Fibroblast of lung (primary cell): ENCODE results near the gene CLPTM1L. TPM values are rescaled to one million over a fixed set of nuclear protein-coding genes. Genes with fewer than 3 reads are reported as not detected.

Experiments
- DNase-seq, 2 donors: peaks; one replicate each; pipeline versions ENCODE4 v3.0.0 to v3.0.0-alpha.2; 2010; ENCODE audit warnings: low read depth in 2 of 2
- H2AFZ ChIP-seq: 2 replicates; pipeline ENCODE4 v1.5.1; 2012; ENCODE audit warnings: low read length, control low read depth, inconsistent platforms
- H3K27ac ChIP-seq: 2 replicates; pipeline ENCODE4 v1.5.1; 2011; ENCODE audit warnings: low read length, control low read depth; ENCODE audit not compliant: insufficient read depth
- H3K27me3 ChIP-seq: 2 replicates; pipeline ENCODE4 v1.5.1; 2011; ENCODE audit warnings: mild to moderate bottlenecking, low read length; ENCODE audit not compliant: control insufficient read depth, insufficient read depth
- H3K36me3 ChIP-seq: 2 replicates; pipeline ENCODE4 v1.5.1; 2011; ENCODE audit warnings: low read length; ENCODE audit not compliant: control insufficient read depth, insufficient read depth
- H3K4me1 ChIP-seq: 2 replicates; pipeline ENCODE4 v1.5.1; 2011; ENCODE audit warnings: low read length; ENCODE audit not compliant: control insufficient read depth, insufficient read depth; ENCODE audit errors: extremely low read depth
- H3K4me2 ChIP-seq: 2 replicates; pipeline ENCODE4 v1.5.1; 2011; ENCODE audit warnings: low read length, control low read depth; ENCODE audit not compliant: insufficient read depth; ENCODE audit errors: extremely low read depth
- H3K4me3 ChIP-seq, 4 experiments: fragments of 200-600 bp in 1 of 4; sonication (generic) in 1 of 4; replicated peaks in 1 of 4; 2 replicates each; pipeline ENCODE4 v1.5.1; 2011 to 2016; ENCODE audit warnings: low read length in 4 of 4, low read depth in 3 of 4, mild to moderate bottlenecking in 3 of 4, control low read depth in 2 of 4, inconsistent platforms in 1 of 4, mixed read lengths in 1 of 4; ENCODE audit not compliant: insufficient read depth in 1 of 4; ENCODE audit errors: control extremely low read depth in 1 of 4
- H3K79me2 ChIP-seq: 2 replicates; pipeline ENCODE4 v1.5.1; 2012; ENCODE audit warnings: mild to moderate bottlenecking, low read length, inconsistent platforms; ENCODE audit not compliant: control insufficient read depth, insufficient read depth
- H3K9ac ChIP-seq: 2 replicates; pipeline ENCODE4 v1.5.1; 2011; ENCODE audit warnings: mild to moderate bottlenecking, low read length, control low read depth; ENCODE audit not compliant: insufficient read depth
- H3K9me3 ChIP-seq: 2 replicates; pipeline ENCODE4 v1.5.1; 2012; ENCODE audit warnings: low read depth, low read length; ENCODE audit not compliant: control insufficient read depth, insufficient read depth
- H4K20me1 ChIP-seq: 2 replicates; pipeline ENCODE4 v1.5.1; 2011; ENCODE audit warnings: low read length; ENCODE audit not compliant: control insufficient read depth, insufficient read depth; ENCODE audit errors: extremely low read depth
- EZH2 ChIP-seq: IDR thresholded peaks from 2 replicates; pipeline ENCODE4 v1.5.1; 2012; ENCODE audit warnings: low read length, control low read depth, mild to moderate bottlenecking; ENCODE audit errors: missing control alignments
- polyA plus RNA-seq, 2 donors: library from polyadenylated mRNA; depleted of rRNA in 1 of 2; stranded (reverse) in 1 of 2; unstranded in 1 of 2; fragments of >200 nt; gene quantifications; 2 replicates each; pipeline ENCODE4 v1.2.1, GENCODE V29; 2011 to 2012; ENCODE audit warnings: missing spikeins in 1 of 2
- total RNA-seq: library from RNA; depleted of rRNA; stranded (reverse); fragments of >200 nt; gene quantifications from 2 replicates; pipeline ENCODE4 v1.2.1, GENCODE V29; 2014
- TF ChIP-seq, protein P1 (sequence below), 2 donors: IDR thresholded peaks in 1 of 2; conservative IDR thresholded peaks in 1 of 2; 1 replicate in 1 of 2; 2 replicates in 1 of 2; pipeline ENCODE4 v1.5.1; 2011 to 2012; ENCODE audit warnings: low read length in 2 of 2, control low read depth in 1 of 2, inconsistent platforms in 1 of 2, low read depth in 1 of 2, mild to moderate bottlenecking in 1 of 2

CLPTM1L gene
- total and polyA plus RNA-seq, 2 donors (not counting 1 experiment from before 2014, with no cell fraction given) = 89.3 to 215 TPM

DNA sequence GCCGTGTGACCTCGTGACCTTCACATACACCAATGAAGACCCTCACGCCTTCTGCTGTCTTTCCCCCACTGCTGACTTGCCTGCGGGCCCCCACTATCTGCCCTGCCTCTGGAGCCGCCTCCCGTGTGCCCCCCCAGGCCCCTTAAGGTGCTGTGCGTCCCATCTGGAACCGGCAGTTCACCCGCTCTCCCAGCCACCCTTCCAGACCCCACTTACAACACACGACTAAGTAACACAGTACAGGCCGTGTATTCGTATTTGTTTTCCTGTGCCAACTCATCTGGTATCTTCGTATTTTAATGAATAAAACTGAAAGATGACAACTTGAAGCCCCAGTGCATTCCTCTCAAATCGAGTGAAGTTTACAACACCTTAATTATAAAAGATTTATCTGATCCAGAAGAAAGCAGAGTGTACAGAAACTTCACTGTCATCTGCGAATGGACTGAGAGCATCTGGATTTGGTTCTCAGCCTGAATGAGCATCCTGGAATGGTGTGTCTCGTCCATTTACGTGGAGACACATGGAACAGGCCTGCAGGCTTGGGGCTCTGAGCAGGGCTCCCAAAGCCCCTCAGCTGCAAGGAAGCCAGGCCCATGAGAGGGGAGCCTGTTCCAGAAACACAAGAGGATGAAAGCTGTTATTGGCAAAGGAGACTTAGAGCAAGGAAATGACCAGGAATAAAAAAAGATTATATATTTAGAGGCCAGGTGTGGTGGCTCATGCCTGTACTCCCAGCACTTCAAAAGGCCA, 28.1 kb downstream of the CLPTM1L start:
- Histone ChIP-seq H4K20me1 (no peaks in the 10 kb centered on the region), H3K27ac (no peak overlapping the region), H3K9me3 (no peaks in the 10 kb centered on the region), H3K36me3 (peaks cover 9% of the 10 kb centered on the region), H2AFZ (no peak overlapping the region), H3K27me3 (no peaks in the 10 kb centered on the region), H3K4me3 (no peak overlapping the region), H3K4me1 (no peaks in the 10 kb centered on the region), H3K79me2 (no peaks in the 10 kb centered on the region), H3K4me2 (no peak overlapping the region), H3K9ac (no peak overlapping the region)
- DNase-seq = no peak
- no peak for TF ChIP-seq EZH2
- TF ChIP-seq, protein P1, sequence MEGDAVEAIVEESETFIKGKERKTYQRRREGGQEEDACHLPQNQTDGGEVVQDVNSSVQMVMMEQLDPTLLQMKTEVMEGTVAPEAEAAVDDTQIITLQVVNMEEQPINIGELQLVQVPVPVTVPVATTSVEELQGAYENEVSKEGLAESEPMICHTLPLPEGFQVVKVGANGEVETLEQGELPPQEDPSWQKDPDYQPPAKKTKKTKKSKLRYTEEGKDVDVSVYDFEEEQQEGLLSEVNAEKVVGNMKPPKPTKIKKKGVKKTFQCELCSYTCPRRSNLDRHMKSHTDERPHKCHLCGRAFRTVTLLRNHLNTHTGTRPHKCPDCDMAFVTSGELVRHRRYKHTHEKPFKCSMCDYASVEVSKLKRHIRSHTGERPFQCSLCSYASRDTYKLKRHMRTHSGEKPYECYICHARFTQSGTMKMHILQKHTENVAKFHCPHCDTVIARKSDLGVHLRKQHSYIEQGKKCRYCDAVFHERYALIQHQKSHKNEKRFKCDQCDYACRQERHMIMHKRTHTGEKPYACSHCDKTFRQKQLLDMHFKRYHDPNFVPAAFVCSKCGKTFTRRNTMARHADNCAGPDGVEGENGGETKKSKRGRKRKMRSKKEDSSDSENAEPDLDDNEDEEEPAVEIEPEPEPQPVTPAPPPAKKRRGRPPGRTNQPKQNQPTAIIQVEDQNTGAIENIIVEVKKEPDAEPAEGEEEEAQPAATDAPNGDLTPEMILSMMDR (conservative IDR thresholded peaks at IDR 0.05 in 1 of 2, IDR thresholded peaks at IDR 0.05 in 1 of 2; ENCODE audit: low read depth in 1 of 2, low read length in 2 of 2) = no peak

DNA sequence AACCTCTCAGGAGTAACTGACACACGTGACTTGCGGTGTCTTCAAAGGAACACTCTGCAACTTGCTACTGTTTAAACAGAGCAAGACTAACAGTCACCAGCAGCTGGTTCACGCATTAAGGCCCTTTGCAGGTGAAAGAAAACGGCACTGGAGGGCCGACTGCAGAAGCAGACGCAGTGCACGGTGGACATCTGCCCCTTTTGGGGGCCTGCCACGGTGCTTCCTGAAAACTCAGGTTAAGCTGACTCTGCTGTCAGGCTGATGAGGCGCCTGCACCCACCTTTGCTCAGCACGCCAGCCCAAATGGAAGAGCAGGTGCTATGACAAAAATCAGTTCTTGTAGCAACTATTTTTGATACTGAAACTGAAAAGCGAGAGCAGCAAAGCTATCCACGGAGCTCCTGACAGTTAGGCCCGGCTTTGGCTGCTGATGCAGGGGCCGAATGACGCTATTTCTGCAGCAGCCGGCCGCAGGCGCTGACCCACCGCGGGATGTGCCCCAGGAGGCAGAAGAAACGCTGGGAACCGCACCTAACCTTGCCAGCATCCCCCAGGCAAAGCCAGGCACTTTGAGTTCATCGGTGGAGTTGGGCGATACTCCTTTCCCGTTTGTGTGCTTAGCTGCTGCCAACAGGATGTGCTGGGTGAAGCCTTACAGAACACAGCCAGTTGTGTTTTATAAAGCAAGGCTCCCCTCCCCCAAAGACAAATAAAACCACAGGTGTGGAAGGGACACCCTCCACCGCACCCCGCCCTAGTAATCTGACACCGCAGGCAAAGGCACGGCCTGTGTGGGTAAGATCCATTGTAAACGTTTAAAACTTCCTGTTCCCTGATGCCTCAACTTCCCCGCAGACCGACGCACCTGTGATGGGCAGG, 29.0 kb downstream of the CLPTM1L start:
- Histone ChIP-seq H3K79me2 (no peaks in the 10 kb centered on the region), H3K9ac (no peak overlapping the region), H3K9me3 (no peaks in the 10 kb centered on the region), H3K4me3 (no peak overlapping the region), H4K20me1 (no peaks in the 10 kb centered on the region), H2AFZ (no peak overlapping the region), H3K27me3 (no peaks in the 10 kb centered on the region), H3K36me3 (peaks cover 9% of the 10 kb centered on the region), H3K4me2 (peak overlapping the region; percentile 17), H3K27ac (no peak overlapping the region), H3K4me1 (no peaks in the 10 kb centered on the region)
- DNase-seq = peak in 1 of 2 donors; percentile 3
- TF ChIP-seq, protein P1 (conservative IDR thresholded peaks at IDR 0.05 in 1 of 2, IDR thresholded peaks at IDR 0.05 in 1 of 2; ENCODE audit: low read depth in 1 of 2, low read length in 2 of 2) = no peak
- TF ChIP-seq EZH2 = no peak

DNA sequence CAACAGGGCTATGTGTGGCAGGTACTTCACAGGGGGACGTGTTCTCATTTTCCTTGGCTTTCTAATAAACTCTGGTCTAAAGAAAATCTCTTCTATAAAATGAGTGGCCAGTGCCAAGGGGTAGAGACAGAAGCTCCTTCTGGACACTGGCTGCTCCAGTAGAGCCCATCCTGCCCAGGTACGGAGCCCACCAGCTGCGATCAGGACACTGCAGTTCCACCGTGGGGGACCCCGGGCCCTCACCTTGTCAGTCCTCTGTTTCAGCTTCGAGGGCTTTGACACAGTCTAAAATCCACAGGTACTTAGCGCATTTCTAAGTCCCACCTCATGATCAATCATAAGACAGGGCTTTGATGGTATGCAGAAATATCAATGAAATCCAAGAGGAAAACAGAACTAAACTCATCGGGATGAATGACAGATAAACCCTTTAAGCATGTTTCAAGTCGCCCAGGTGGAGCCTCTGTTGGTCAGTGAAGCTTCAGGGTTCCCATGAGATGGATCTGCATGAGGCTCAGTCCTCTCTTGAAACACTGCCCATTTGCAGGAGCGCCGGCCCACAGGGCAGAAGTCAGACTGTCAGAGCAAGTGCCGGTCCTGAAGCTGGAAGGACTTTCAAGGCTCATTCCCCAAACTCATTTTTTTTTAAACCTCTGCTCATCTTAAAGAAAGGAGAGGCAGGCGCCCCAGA, 29.7 kb downstream of the CLPTM1L start:
- Histone ChIP-seq H3K4me1 (no peaks in the 10 kb centered on the region), H3K9me3 (no peaks in the 10 kb centered on the region), H3K27ac (no peak overlapping the region), H4K20me1 (no peaks in the 10 kb centered on the region), H3K9ac (no peak overlapping the region), H3K27me3 (no peaks in the 10 kb centered on the region), H3K4me3 (no peak overlapping the region), H3K36me3 (peaks cover 4% of the 10 kb centered on the region), H3K79me2 (no peaks in the 10 kb centered on the region), H3K4me2 (no peak overlapping the region), H2AFZ (no peak overlapping the region)
- no peak for TF ChIP-seq EZH2
- TF ChIP-seq, protein P1 (conservative IDR thresholded peaks at IDR 0.05 in 1 of 2, IDR thresholded peaks at IDR 0.05 in 1 of 2; ENCODE audit: low read depth in 1 of 2, low read length in 2 of 2) = no peak
- no peak for DNase-seq
